ENCODE data around the gene BAHD1.

BAHD1 gene

DNA sequence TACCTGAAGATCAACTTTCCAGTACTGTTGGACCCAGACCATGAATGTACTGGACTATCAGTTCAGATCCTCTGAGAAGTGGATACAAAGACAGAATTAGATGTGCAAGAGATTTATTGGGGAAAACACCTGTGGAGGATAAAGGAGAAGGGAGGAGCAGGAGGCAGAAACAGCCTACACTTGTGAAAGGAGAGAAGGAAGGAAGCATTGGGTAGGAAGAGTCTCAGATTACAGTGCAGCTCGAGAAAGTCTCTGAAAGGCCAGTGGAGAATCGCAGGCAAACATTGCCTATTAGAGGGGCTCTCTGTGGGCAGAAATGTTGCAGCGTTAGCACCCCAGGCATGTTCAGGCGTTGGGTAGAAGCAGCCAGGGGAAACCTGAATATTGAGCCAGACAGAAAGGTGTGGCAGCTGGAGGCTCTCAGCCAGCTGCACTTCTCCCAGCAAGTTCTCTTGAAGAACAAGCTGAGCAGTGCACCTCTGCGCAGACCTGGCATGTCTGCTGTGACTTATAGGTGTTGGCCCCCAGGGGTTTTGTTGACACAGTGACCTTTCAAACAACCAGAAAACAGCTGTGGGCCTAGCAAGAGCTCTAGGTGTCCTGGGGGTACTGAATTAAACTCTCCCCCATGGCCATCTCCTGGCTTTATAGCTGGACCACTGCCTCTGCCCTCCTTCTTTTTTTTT, 37.0 kb downstream of the BAHD1 start:
- no peak for DNase-seq (ENCODE audit: low read depth)
- no peak for TF ChIP-seq CTCF (IDR thresholded peaks at IDR 0.05; ENCODE audit: control insufficient read depth, insufficient read depth, low read depth, low read length, missing control alignments)
- H3K4me3 ChIP-seq (ENCODE audit: control insufficient read depth, low read depth, low read length), result no peak overlapping the region

GRCh38 chr15:40479024-40479423, 38.3 kb downstream of the BAHD1 start:
- H3K4me3 ChIP-seq (ENCODE audit: control insufficient read depth, low read depth, low read length), result no peak overlapping the region
- no peak for DNase-seq (ENCODE audit: low read depth)
- no peak for TF ChIP-seq CTCF (IDR thresholded peaks at IDR 0.05; ENCODE audit: control insufficient read depth, insufficient read depth, low read depth, low read length, missing control alignments)

GRCh38 chr15:40481341-40482074, 40.8 kb downstream of the BAHD1 start:
- no peak for DNase-seq (ENCODE audit: low read depth)
- no peak for TF ChIP-seq CTCF (IDR thresholded peaks at IDR 0.05; ENCODE audit: control insufficient read depth, insufficient read depth, low read depth, low read length, missing control alignments)

GRCh38 chr15:40483919-40484318, 43.2 kb downstream of the BAHD1 start:
- TF ChIP-seq CTCF (IDR thresholded peaks at IDR 0.05; ENCODE audit: control insufficient read depth, insufficient read depth, low read depth, low read length, missing control alignments), result no peak
- no peak for DNase-seq (ENCODE audit: low read depth)
- H3K4me3 ChIP-seq (ENCODE audit: control insufficient read depth, low read depth, low read length), result no peak overlapping the region

More at GRCh38 chr15:40481341-40482074, 40.8 kb downstream of the BAHD1 start:
- no peak overlapping the region for H3K4me3 ChIP-seq (ENCODE audit: control insufficient read depth, low read depth, low read length)

DNA sequence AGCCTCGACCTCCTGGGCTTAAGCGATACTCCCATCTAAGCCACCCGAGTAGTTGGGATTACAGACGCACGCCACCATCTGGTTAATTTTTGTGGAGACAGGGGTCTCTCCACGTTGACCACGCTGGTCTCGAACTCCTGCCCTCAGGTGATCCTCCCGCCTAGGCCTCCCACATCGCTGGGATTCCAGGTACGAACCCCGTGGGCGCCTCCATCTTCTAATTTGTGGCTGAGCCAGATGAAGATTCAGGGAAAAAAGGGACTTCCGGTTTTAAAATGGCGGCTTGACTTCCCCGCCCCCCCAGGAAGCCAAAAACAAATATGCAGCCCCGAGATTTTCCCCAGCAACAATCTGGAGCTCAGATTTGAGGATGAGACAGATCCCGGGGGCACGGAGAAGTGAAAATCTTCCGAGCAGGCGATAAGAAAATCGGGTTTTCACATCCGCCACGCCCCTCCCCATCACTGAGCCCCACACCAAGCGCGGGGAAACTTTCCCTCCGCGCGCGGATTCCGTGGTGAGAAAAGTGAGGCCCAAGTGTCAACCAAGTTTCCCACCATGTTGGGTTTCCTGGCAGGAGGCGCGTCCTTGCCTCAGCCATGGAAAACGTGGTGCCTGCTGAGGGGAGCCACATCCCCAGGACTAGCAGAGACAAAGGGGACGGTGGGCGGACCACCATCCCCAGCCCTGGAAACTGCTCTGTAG, 45.5 kb downstream of the BAHD1 start:
- TF ChIP-seq CTCF (IDR thresholded peaks at IDR 0.05; ENCODE audit: control insufficient read depth, insufficient read depth, low read depth, low read length, missing control alignments), result no peak
- no peak overlapping the region for H3K4me3 ChIP-seq (ENCODE audit: control insufficient read depth, low read depth, low read length)
- no peak for DNase-seq (ENCODE audit: low read depth)

DNA sequence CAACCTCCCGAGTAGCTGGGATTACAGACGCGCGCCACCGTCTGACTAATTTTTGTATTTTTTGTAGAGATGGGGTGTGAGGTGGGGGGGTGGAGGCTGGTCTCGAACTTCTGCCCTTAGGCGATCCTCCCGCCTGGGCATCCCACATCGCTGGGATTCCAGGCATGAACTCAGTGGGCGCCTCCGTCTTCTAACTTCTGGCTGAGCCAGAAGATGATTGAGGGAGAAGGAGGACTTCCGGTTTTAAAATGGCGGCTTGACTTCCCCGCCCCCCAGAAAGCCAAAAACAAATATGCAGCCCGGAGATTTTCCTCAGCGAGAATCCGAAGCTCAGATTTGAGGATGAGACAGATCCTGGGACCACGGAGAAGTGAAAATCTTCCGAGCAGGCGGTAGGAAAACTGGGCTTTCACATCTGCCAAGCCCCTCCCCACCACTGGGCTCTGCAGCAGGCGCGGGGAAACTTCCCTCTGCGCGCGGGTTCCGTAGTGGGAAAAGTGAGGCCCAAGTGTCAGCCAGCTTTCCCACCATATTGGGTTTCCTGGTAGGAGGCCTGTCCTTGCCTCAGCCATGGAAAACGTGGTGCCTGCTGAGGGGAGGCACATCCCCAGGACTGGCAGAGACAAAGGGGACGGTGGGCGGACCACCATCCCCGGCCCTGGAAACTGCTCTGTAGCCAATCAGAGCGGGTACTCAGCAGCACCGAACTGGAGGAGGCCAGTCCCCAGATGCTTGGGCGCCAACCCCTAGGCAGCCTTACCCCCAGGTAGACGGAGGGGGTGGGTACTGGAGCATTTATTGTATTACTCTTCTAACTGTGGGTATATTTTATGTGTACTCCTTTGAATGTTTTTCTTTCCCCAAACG, 47.3 kb downstream of the BAHD1 start:
- no peak for TF ChIP-seq CTCF (IDR thresholded peaks at IDR 0.05; ENCODE audit: control insufficient read depth, insufficient read depth, low read depth, low read length, missing control alignments)
- DNase-seq (ENCODE audit: low read depth), result no peak
- no peak overlapping the region for H3K4me3 ChIP-seq (ENCODE audit: control insufficient read depth, low read depth, low read length)
